ENCODE results near the gene IGSF22.

DNA sequence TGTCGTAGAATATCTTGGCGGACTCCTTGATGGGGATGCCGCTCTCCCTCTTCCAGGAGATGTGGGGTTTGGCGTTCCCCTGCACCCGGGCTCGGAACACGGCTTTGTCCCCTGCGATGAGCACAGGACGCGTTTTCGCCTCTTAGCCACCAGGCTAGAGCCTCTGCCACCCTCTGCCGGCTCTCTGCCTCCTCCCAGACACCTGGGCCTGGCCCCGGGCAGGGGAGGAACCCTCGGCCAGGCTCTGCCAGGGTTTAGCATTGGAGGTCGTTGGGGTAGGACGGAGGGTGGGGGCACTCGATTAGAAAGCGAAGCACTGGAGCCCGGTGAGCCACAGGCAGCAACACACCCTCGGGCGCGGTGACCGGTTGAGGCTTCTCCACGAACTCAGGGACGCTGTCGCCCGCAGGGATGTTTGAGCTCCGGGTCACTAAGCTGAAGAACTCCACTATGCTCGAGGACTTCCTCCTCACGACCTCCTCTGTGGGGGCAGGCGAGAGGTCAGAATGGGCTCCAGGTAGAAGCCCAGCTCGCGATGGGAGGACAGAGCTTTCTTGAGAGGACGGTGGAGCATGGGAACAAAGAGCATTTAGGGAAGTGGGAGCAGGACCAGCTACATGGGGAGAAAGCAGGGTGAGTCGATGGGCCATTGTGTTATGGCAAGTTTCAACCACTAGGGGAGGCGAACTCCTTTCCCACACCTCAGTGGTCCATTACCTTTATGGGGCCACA is 4.3 kb downstream of the IGSF22 start:
- no peak for TF ChIP-seq REST (IDR thresholded peaks at IDR 0.05; ENCODE audit: insufficient read depth in 1 of 2, low read depth in 2 of 2, low read length in 2 of 2)
- no peak for TF ChIP-seq POLR2AphosphoS5 (IDR thresholded peaks at IDR 0.05; ENCODE audit: low read depth, low read length)
- TF ChIP-seq SIN3A (IDR thresholded peaks at IDR 0.05; ENCODE audit: borderline replicate concordance, insufficient read depth, low read length) = no peak
- TF ChIP-seq TAF1 (IDR thresholded peaks at IDR 0.05; ENCODE audit: borderline replicate concordance, insufficient read depth, low read length) = no peak
- no peak for TF ChIP-seq FOXP2 (optimal IDR thresholded peaks at IDR 0.05; ENCODE audit: borderline replicate concordance, extremely low read depth, extremely low read length, insufficient read depth)
